Stomach (tissue), 4 donors: ENCODE measurements around the gene NUP160.
"Not testable (repeated sequence)": the region's sequence is repeated elsewhere in the genome, so short reads cannot be mapped to it uniquely, and the experiment has no call there.

ENCODE experiments used
- EP300 ChIP-seq: sonication (generic); formaldehyde crosslinking; IDR thresholded peaks from one replicate; pipeline ENCODE4 v1.6.1; 2017; ENCODE audit warnings: antibody characterized with exemption
- POLR2A ChIP-seq, 4 donors: fragments of 450-650 bp; IDR thresholded peaks; one replicate each; pipeline ENCODE4 v1.6.1; 2016; ENCODE audit warnings: antibody characterized with exemption in 4 of 4, control low read depth in 2 of 4, mild to moderate bottlenecking in 1 of 4, moderate library complexity in 1 of 4
- POLR2AphosphoS5 ChIP-seq, 3 donors: sonication (generic); formaldehyde crosslinking; IDR thresholded peaks; one replicate each; pipeline ENCODE4 v1.6.1; 2016; ENCODE audit warnings: antibody characterized with exemption in 3 of 3
- TF ChIP-seq, protein P1 (sequence below), 7 experiments: fragments of 450-650 bp in 4 of 7; fragments of 200-600 bp in 3 of 7; sonication (generic) in 3 of 7; IDR thresholded peaks; one replicate each; pipeline ENCODE4 v1.5.1; 2016 to 2019; ENCODE audit warnings: antibody characterized with exemption in 7 of 7, control low read depth in 2 of 7, mild to moderate bottlenecking in 1 of 7

DNA sequence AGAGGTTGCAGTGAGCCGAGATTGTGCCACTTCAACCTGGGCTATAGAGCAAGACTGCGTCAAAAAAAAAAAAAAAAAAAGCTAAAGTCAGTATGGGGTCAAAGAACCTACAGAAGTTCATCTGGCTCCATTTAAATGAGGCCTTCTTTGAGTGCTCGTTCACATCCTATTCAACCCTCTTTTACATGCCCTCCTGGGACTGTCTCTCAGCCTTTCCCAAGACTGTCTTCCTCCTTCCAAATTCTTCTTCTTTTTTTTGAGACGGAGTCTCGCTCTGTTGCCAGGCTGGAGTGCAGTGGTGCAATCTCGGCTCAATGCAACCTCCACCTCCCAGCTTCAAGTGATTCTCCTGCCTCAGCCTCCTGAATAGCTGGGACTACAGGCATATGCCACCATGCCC, 18.7 kb upstream of the NUP160 start:
- TF ChIP-seq, protein P1, sequence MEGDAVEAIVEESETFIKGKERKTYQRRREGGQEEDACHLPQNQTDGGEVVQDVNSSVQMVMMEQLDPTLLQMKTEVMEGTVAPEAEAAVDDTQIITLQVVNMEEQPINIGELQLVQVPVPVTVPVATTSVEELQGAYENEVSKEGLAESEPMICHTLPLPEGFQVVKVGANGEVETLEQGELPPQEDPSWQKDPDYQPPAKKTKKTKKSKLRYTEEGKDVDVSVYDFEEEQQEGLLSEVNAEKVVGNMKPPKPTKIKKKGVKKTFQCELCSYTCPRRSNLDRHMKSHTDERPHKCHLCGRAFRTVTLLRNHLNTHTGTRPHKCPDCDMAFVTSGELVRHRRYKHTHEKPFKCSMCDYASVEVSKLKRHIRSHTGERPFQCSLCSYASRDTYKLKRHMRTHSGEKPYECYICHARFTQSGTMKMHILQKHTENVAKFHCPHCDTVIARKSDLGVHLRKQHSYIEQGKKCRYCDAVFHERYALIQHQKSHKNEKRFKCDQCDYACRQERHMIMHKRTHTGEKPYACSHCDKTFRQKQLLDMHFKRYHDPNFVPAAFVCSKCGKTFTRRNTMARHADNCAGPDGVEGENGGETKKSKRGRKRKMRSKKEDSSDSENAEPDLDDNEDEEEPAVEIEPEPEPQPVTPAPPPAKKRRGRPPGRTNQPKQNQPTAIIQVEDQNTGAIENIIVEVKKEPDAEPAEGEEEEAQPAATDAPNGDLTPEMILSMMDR (IDR thresholded peaks at IDR 0.05): not testable (repeated sequence)
- TF ChIP-seq POLR2AphosphoS5 (IDR thresholded peaks at IDR 0.05); POLR2A (IDR thresholded peaks at IDR 0.05); EP300: not testable (repeated sequence)
